Posterior cingulate gyrus (tissue), 11 donors: ENCODE results near the gene BIRC5.

Source experiments
- DNase-seq, 10 donors: peaks; one replicate each; pipeline versions ENCODE4 v3.0.0 to v3.0.0-alpha.2; 2020 to 2021; ENCODE audit warnings: mixed read lengths in 3 of 10
- intact Hi-C: fragments of 100-400 bp; cut with DNase I; formaldehyde crosslinking; loops from one replicate; pipeline ENCODE4 v1.15.1; 2023

Gene BIRC5

GRCh38 chr17:78268191-78268874 is 54.3 kb downstream of the BIRC5 start:
- DNase-seq, result no peak
- intact Hi-C loops, result no loop called here

GRCh38 chr17:78268951-78269905 is 55.2 kb downstream of the BIRC5 start:
- intact Hi-C loops, result no loop called here
- no peak for DNase-seq

- intact Hi-C loops, result no loop called here
- no peak for DNase-seq
These were observed 55.9 kb downstream of the BIRC5 start for GRCh38 chr17:78269955-78270381.

GRCh38 chr17:78271419-78272170 is 57.5 kb downstream of the BIRC5 start:
- no peak for DNase-seq
- intact Hi-C loops, result no loop called here

- peak in 1 of 10 donors; percentile 34 for DNase-seq
- intact Hi-C loops, result no loop called here
These were observed 58.3 kb downstream of the BIRC5 start for GRCh38 chr17:78272181-78272913.

- DNase-seq, result no peak
- intact Hi-C loops, result no loop called here
These were observed 58.8 kb downstream of the BIRC5 start for GRCh38 chr17:78272914-78273258.

- DNase-seq, result no peak
- intact Hi-C loops, result no loop called here
These were observed 59.8 kb downstream of the BIRC5 start for GRCh38 chr17:78273813-78274212.
